CD8-positive, alpha-beta memory T cell (primary cell): ENCODE results near the gene NAT8L. TPM values are rescaled to one million over a fixed set of nuclear protein-coding genes. Genes with fewer than 3 reads are reported as not detected.

Experiments
- CTCF ChIA-PET: fragments of 350-600 bp; sonication (Branson Sonifier 250); formaldehyde crosslinking; loops from one replicate; lab custom pipeline; 2021; ENCODE audit warnings: antibody characterized with exemption; lab: Charles Lee
- POLR2A ChIA-PET: fragments of 350-600 bp; sonication (Branson Sonifier 250); formaldehyde crosslinking; loops from one replicate; lab custom pipeline; 2021; ENCODE audit warnings: antibody characterized with exemption; lab: Charles Lee
- DNase-seq, 5 donors: peaks; one replicate each; pipeline versions ENCODE4 v3.0.0 to v3.0.0-alpha.2; 2020 to 2022; ENCODE audit warnings: mixed read lengths in 1 of 5
- H3K27ac ChIP-seq: one replicate; pipeline ENCODE4 v1.7.0; 2013; ENCODE audit warnings: low read depth, mild to moderate bottlenecking, low read length, moderate library complexity
- H3K27me3 ChIP-seq: 2 replicates; pipeline ENCODE4 v1.7.0; 2013; ENCODE audit warnings: low read length, mild to moderate bottlenecking; ENCODE audit not compliant: insufficient read depth, poor library complexity, severe bottlenecking
- H3K36me3 ChIP-seq: 2 replicates; pipeline ENCODE4 v1.7.0; 2013; ENCODE audit warnings: mild to moderate bottlenecking, low read length, moderate library complexity; ENCODE audit not compliant: insufficient read depth
- H3K4me1 ChIP-seq: 2 replicates; pipeline ENCODE4 v1.7.0; 2013; ENCODE audit warnings: mild to moderate bottlenecking, low read length, moderate library complexity; ENCODE audit not compliant: insufficient read depth
- H3K4me3 ChIP-seq: 2 replicates; pipeline ENCODE4 v1.7.0; 2013; ENCODE audit warnings: mild to moderate bottlenecking, low read length
- H3K9me3 ChIP-seq: 2 replicates; pipeline ENCODE4 v1.7.0; 2013; ENCODE audit warnings: mild to moderate bottlenecking, low read length
- H3K27ac Mint-ChIP-seq, 8 donors: one replicate each; pipeline ENCODE4 v1.8.0; 2020 to 2021; ENCODE audit warnings: mixed read lengths in 8 of 8, mild to moderate bottlenecking in 6 of 8, inconsistent platforms in 3 of 8, moderate library complexity in 3 of 8
- H3K27me3 Mint-ChIP-seq, 2 donors: one replicate each; pipeline ENCODE4 v1.8.0; 2020 to 2021; ENCODE audit warnings: mixed read lengths in 2 of 2, mild to moderate bottlenecking in 1 of 2, moderate library complexity in 1 of 2
- H3K36me3 Mint-ChIP-seq, 3 donors: one replicate each; pipeline ENCODE4 v1.8.0; 2020 to 2021; ENCODE audit warnings: mixed read lengths in 3 of 3, inconsistent platforms in 1 of 3, mild to moderate bottlenecking in 1 of 3
- H3K4me1 Mint-ChIP-seq, 3 donors: one replicate each; pipeline ENCODE4 v1.8.0; 2020 to 2021; ENCODE audit warnings: mixed read lengths in 3 of 3, inconsistent platforms in 1 of 3, mild to moderate bottlenecking in 1 of 3
- H3K4me3 Mint-ChIP-seq, 7 donors: one replicate each; pipeline ENCODE4 v1.8.0; 2020 to 2021; ENCODE audit warnings: mixed read lengths in 7 of 7, mild to moderate bottlenecking in 6 of 7, moderate library complexity in 4 of 7, inconsistent platforms in 2 of 7
- H3K9me3 Mint-ChIP-seq, 5 donors: one replicate each; pipeline ENCODE4 v1.8.0; 2020 to 2022; ENCODE audit warnings: mixed read lengths in 5 of 5, mild to moderate bottlenecking in 3 of 5, moderate library complexity in 2 of 5, inconsistent platforms in 1 of 5
- polyA plus RNA-seq: library from polyadenylated mRNA; unstranded; fragments of 300-500 nt; fragmentation: Illumina TruSeq; gene quantifications from one replicate; pipeline ENCODE4 v1.2.3, GENCODE V29; 2021
- total RNA-seq, 2 experiments: library from RNA; stranded (reverse); gene quantifications; one replicate each; pipeline ENCODE4 v1.2.3, GENCODE V29; 2021

NAT8L gene
- total and polyA plus RNA-seq, 3 experiments from 2014 or later = 0.42 to 0.55 TPM; not detected in 1

GRCh38 chr4:2079006-2079405 lies 19.9 kb downstream of the NAT8L start:
- Histone ChIP-seq H3K4me3 (no peak overlapping the region), H3K27me3 (no peaks in the 10 kb centered on the region), H3K9me3 (no peaks in the 10 kb centered on the region), H3K4me1 (no peaks in the 10 kb centered on the region), H3K27ac (no peak overlapping the region), H3K36me3 (no peaks in the 10 kb centered on the region)
- Mint-ChIP-seq H3K9me3 (no peaks in the 10 kb centered on the region), H3K27ac (no peak overlapping the region), H3K4me3 (no peak overlapping the region), H3K27me3 (no peaks in the 10 kb centered on the region), H3K4me1 (no peaks in the 10 kb centered on the region), H3K36me3 (no peaks in the 10 kb centered on the region)
- POLR2A ChIA-PET = no interaction called here
- CTCF ChIA-PET = no interaction called here
- no peak for DNase-seq

GRCh38 chr4:2079926-2080325 lies 20.8 kb downstream of the NAT8L start:
- Histone ChIP-seq H3K4me3 (no peak overlapping the region), H3K27me3 (no peaks in the 10 kb centered on the region), H3K9me3 (no peaks in the 10 kb centered on the region), H3K27ac (no peak overlapping the region), H3K4me1 (no peaks in the 10 kb centered on the region), H3K36me3 (no peaks in the 10 kb centered on the region)
- H3K4me3 Mint-ChIP-seq = no peak overlapping the region
- H3K27ac Mint-ChIP-seq = no peak overlapping the region
- H3K4me1 Mint-ChIP-seq = no peaks in the 10 kb centered on the region
- CTCF ChIA-PET = no interaction called here
- no peaks in the 10 kb centered on the region for H3K27me3 Mint-ChIP-seq
- H3K9me3 Mint-ChIP-seq = no peaks in the 10 kb centered on the region
- no peak for DNase-seq
- POLR2A ChIA-PET = no interaction called here
- H3K36me3 Mint-ChIP-seq = no peaks in the 10 kb centered on the region

GRCh38 chr4:2080429-2081300 lies 21.5 kb downstream of the NAT8L start:
- Histone ChIP-seq H3K27ac (no peak overlapping the region), H3K9me3 (no peaks in the 10 kb centered on the region), H3K27me3 (no peaks in the 10 kb centered on the region), H3K36me3 (no peaks in the 10 kb centered on the region), H3K4me3 (no peak overlapping the region), H3K4me1 (no peaks in the 10 kb centered on the region)
- CTCF ChIA-PET = no interaction called here
- POLR2A ChIA-PET = no interaction called here
- H3K9me3 Mint-ChIP-seq = no peaks in the 10 kb centered on the region
- H3K27ac Mint-ChIP-seq = no peak overlapping the region
- no peaks in the 10 kb centered on the region for H3K36me3 Mint-ChIP-seq
- DNase-seq = peak in 1 of 5 donors; percentile 33
- no peaks in the 10 kb centered on the region for H3K4me1 Mint-ChIP-seq
- H3K27me3 Mint-ChIP-seq = peaks cover under 1 to 2% of the 10 kb centered on the region in 2 donors
- H3K4me3 Mint-ChIP-seq = no peak overlapping the region

GRCh38 chr4:2081540-2081939 lies 22.4 kb downstream of the NAT8L start:
- H3K4me3 Mint-ChIP-seq = no peak overlapping the region
- Histone ChIP-seq H3K27me3 (no peaks in the 10 kb centered on the region), H3K4me1 (no peaks in the 10 kb centered on the region), H3K27ac (no peak overlapping the region), H3K9me3 (no peaks in the 10 kb centered on the region), H3K4me3 (no peak overlapping the region), H3K36me3 (no peaks in the 10 kb centered on the region)
- DNase-seq = no peak
- peak overlapping the region in 1 of 8 donors; percentile 77 for H3K27ac Mint-ChIP-seq
- H3K4me1 Mint-ChIP-seq = no peaks in the 10 kb centered on the region
- CTCF ChIA-PET = no interaction called here
- peaks cover 4% of the 10 kb centered on the region in 2 donors for H3K27me3 Mint-ChIP-seq
- H3K9me3 Mint-ChIP-seq = no peaks in the 10 kb centered on the region
- no peaks in the 10 kb centered on the region for H3K36me3 Mint-ChIP-seq
- POLR2A ChIA-PET = no interaction called here

DNA sequence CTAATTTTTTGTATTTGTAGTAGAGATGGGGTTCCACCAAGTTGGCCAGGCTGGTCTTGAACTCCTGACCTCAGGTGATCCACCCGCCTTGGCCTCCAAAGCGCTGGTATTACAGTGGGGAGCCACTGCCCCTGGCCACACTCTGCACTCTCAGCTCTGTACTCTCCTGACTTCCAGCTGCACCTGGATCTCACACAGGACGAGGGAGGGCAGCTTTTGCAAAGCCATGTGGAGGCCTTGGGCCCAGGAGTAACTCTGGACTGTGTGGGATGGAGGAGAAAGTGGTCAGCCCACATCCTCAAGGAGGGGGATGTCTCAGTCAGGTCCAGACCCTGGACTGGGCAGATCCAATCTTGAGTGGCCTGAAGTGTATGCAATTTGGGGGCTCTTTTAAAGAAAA lies 23.0 kb downstream of the NAT8L start:
- CTCF ChIA-PET = no interaction called here
- Histone ChIP-seq H3K27ac (no peak overlapping the region), H3K9me3 (no peaks in the 10 kb centered on the region), H3K4me3 (no peak overlapping the region), H3K27me3 (no peaks in the 10 kb centered on the region), H3K4me1 (no peaks in the 10 kb centered on the region), H3K36me3 (no peaks in the 10 kb centered on the region)
- no peaks in the 10 kb centered on the region for H3K36me3 Mint-ChIP-seq
- H3K4me1 Mint-ChIP-seq = no peaks in the 10 kb centered on the region
- peaks cover 4 to 7% of the 10 kb centered on the region in 2 donors for H3K27me3 Mint-ChIP-seq
- no peak overlapping the region for H3K4me3 Mint-ChIP-seq
- POLR2A ChIA-PET = no interaction called here
- DNase-seq = no peak
- no peak overlapping the region for H3K27ac Mint-ChIP-seq
- peaks cover 0 to under 1% (median 0%) of the 10 kb centered on the region in 5 donors for H3K9me3 Mint-ChIP-seq

DNA sequence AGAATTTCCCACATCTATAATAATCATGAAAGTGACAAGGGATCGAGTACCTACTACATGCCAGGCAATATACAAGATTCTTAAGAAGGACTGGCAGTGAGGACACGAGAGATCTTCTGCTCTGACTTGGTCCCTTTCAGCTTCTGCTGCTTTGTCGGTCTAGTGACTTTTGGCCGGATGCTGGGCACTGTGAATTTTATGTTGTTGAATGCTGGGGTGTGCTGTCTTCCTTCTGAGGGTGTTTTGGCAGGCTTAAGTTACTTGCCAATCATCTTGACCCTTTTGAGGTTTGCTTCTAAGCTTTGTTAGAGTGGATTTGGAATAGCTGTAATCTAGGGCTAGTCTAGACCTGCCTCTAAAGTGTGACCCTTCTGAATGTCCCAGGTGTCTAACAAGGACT lies 23.5 kb downstream of the NAT8L start:
- no peaks in the 10 kb centered on the region for H3K4me1 Mint-ChIP-seq
- H3K4me3 ChIP-seq = no peak overlapping the region
- ChIA-PET POLR2A (no interaction called here), CTCF (no interaction called here)
- DNase-seq = no peak
- H3K9me3 ChIP-seq = no peaks in the 10 kb centered on the region
- H3K27me3 ChIP-seq = no peaks in the 10 kb centered on the region
- H3K36me3 ChIP-seq = no peaks in the 10 kb centered on the region
- peaks cover 0 to 4% (median 2%) of the 10 kb centered on the region in 5 donors for H3K9me3 Mint-ChIP-seq
- peaks cover 6 to 9% of the 10 kb centered on the region in 2 donors for H3K27me3 Mint-ChIP-seq
- peak overlapping the region in 1 of 8 donors; percentile 58 for H3K27ac Mint-ChIP-seq
- no peak overlapping the region for H3K4me3 Mint-ChIP-seq
- peaks cover 0 to 3% (median 1%) of the 10 kb centered on the region in 3 donors for H3K36me3 Mint-ChIP-seq
- H3K27ac ChIP-seq = no peak overlapping the region
- no peaks in the 10 kb centered on the region for H3K4me1 ChIP-seq

GRCh38 chr4:2083116-2083825 lies 24.1 kb downstream of the NAT8L start:
- Histone ChIP-seq H3K4me1 (no peaks in the 10 kb centered on the region), H3K36me3 (no peaks in the 10 kb centered on the region), H3K4me3 (no peak overlapping the region), H3K9me3 (no peaks in the 10 kb centered on the region), H3K27me3 (no peaks in the 10 kb centered on the region), H3K27ac (no peak overlapping the region)
- ChIA-PET POLR2A (no interaction called here), CTCF (no interaction called here)
- H3K36me3 Mint-ChIP-seq = peaks cover 0 to 4% (median 1%) of the 10 kb centered on the region in 3 donors
- DNase-seq = no peak
- H3K27me3 Mint-ChIP-seq = peaks cover 6 to 9% of the 10 kb centered on the region in 2 donors
- peaks cover 0 to 6% (median 2%) of the 10 kb centered on the region in 5 donors for H3K9me3 Mint-ChIP-seq
- no peak overlapping the region for H3K4me3 Mint-ChIP-seq
- no peaks in the 10 kb centered on the region for H3K4me1 Mint-ChIP-seq
- H3K27ac Mint-ChIP-seq = peak overlapping the region in 2 of 8 donors; percentile 8 to 90

DNA sequence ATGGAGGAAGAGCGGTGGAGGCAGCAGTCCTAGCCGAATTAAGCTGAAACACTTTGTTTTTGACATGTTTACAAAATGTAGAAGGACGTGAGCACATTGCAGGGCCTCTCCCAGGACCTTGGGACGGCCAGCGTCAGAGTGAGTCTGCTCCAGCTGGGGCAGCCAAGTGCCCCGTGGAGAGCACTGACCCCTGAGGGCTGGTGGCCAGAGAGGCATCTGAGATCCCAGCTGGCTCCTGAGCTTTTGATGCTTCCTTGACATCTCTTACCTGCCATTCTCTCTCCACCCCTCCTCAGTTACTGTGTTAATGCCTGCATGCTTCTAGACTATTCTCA lies 24.7 kb downstream of the NAT8L start:
- Mint-ChIP-seq H3K9me3 (peaks cover 0 to 6% (median 2%) of the 10 kb centered on the region in 5 donors), H3K4me1 (no peaks in the 10 kb centered on the region), H3K4me3 (no peak overlapping the region), H3K27me3 (peaks cover 6 to 9% of the 10 kb centered on the region in 2 donors), H3K36me3 (peaks cover 0 to 4% (median 1%) of the 10 kb centered on the region in 3 donors), H3K27ac (no peak overlapping the region)
- Histone ChIP-seq H3K36me3 (no peaks in the 10 kb centered on the region), H3K4me3 (no peak overlapping the region), H3K27ac (no peak overlapping the region), H3K4me1 (no peaks in the 10 kb centered on the region), H3K9me3 (no peaks in the 10 kb centered on the region), H3K27me3 (no peaks in the 10 kb centered on the region)
- no peak for DNase-seq
- ChIA-PET POLR2A (no interaction called here), CTCF (no interaction called here)
